ENCODE measurements around the gene SLC4A1AP.

DNA sequence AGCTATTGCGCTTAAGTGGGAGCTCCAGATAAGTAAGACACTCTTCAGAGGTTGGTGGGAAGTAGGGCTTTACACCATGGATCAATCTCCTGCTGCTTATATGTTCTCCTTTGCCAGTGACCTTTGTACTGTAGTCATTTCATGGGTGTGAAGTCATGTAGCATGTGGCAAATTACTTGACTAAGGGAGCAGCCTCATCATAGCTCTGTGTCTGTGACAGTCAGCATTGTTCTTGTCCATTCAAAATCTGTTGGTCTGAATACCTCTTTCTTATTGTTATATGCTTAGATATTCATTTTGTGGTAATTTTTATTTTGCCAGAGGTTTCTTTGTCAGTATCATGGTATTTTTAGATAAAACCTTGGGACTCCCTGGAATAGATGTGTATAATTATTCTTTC is 18.2 kb downstream of the SLC4A1AP start:
- no peak for TF ChIP-seq CTCF (IDR thresholded peaks at IDR 0.05)
- TF ChIP-seq POLR2AphosphoS5 (IDR thresholded peaks at IDR 0.05) = no peak
- TF ChIP-seq POLR2A (IDR thresholded peaks at IDR 0.05) = no peak

Data from upper lobe of left lung (tissue), 4 donors.